K562 (cell line): ENCODE measurements around the gene RYR1. TPM values are rescaled to one million over a fixed set of nuclear protein-coding genes. Genes with fewer than 3 reads are reported as not detected.

Experiments
- ARID1B ChIP-seq: fragments of 450-650 bp; IDR thresholded peaks from 2 replicates; pipeline ENCODE4 v1.6.1; 2016; ENCODE audit warnings: antibody characterized with exemption, mild to moderate bottlenecking, inconsistent platforms
- ATF2 ChIP-seq: sonication (generic); formaldehyde crosslinking; IDR thresholded peaks from 2 replicates; pipeline ENCODE4 v1.8.1; 2022; ENCODE audit warnings: missing genetic modification reagents
- BCOR ChIP-seq: fragments of 450-650 bp; IDR thresholded peaks from 2 replicates; pipeline ENCODE4 v1.6.1; 2016
- BRD4 ChIP-seq: fragments of 200-600 bp; sonication (generic); IDR thresholded peaks from 2 replicates; pipeline ENCODE4 v1.6.1; 2017; ENCODE audit warnings: inconsistent platforms
- CBX3 ChIP-seq, 2 experiments: IDR thresholded peaks; 1 replicate in 1 of 2; 2 replicates in 1 of 2; pipeline ENCODE4 v1.6.1; 2012; ENCODE audit warnings: inconsistent platforms in 2 of 2, low read length in 2 of 2, borderline replicate concordance in 1 of 2, control low read depth in 1 of 2
- HMGXB4 ChIP-seq: sonication (generic); formaldehyde crosslinking; IDR thresholded peaks from 2 replicates; pipeline ENCODE4 v1.8.1; 2023; ENCODE audit warnings: mild to moderate bottlenecking, missing genetic modification reagents
- MAFK ChIP-seq: IDR thresholded peaks from 2 replicates; pipeline ENCODE4 v1.6.1; 2011; ENCODE audit warnings: low read length, improper control_type of control experiment
- MBD2 ChIP-seq: sonication (generic); IDR thresholded peaks from 2 replicates; pipeline ENCODE4 v1.6.1; 2016; ENCODE audit warnings: low read depth, borderline replicate concordance
- PURB ChIP-seq: sonication (generic); formaldehyde crosslinking; IDR thresholded peaks from 2 replicates; pipeline ENCODE4 v1.9.0; 2021; ENCODE audit warnings: low read depth, mild to moderate bottlenecking, missing genetic modification reagents
- RFX7 ChIP-seq: fragments of 250-450 bp; sonication (Bioruptor Pico); IDR thresholded peaks from 2 replicates; pipeline ENCODE4 v1.5.1; 2021; ENCODE audit warnings: mild to moderate bottlenecking
- RNF2 ChIP-seq: sonication (generic); IDR thresholded peaks from 2 replicates; pipeline ENCODE4 v1.6.1; 2016
- TAF9B ChIP-seq: fragments of 450-650 bp; IDR thresholded peaks from 2 replicates; pipeline ENCODE4 v1.6.1; 2018; ENCODE audit warnings: mild to moderate bottlenecking; ENCODE audit not compliant: partially characterized antibody
- TSHZ1 ChIP-seq: fragments of 250-450 bp; sonication (Bioruptor Pico); IDR thresholded peaks from 2 replicates; pipeline ENCODE4 v1.4.0; 2020; ENCODE audit warnings: mild to moderate bottlenecking, moderate library complexity
- ZBTB26 ChIP-seq: fragments of 450-650 bp; formaldehyde crosslinking; IDR thresholded peaks from 2 replicates; pipeline ENCODE4 v1.4.0; 2022; ENCODE audit warnings: missing genetic modification characterization
- ZBTB43 ChIP-seq: sonication (generic); formaldehyde crosslinking; IDR thresholded peaks from 2 replicates; pipeline ENCODE4 v1.8.0; 2023; ENCODE audit warnings: mild to moderate bottlenecking, missing genetic modification reagents
- ZEB2 ChIP-seq: fragments of 450-650 bp; IDR thresholded peaks from 2 replicates; pipeline ENCODE4 v1.6.1; 2016
- polyA plus RNA-seq, 8 experiments: library from polyadenylated mRNA; depleted of rRNA in 4 of 8; stranded (reverse) in 5 of 8; unstranded in 3 of 8; fragments of >200 nt; fragmentation: Nextera tagmentation in 2 of 8; fragmentation: Illumina TruSeq in 1 of 8; extraction: Ambion mirVana in 2 of 8; extraction: Trizol in 1 of 8; gene quantifications; 2 replicates each; pipeline versions ENCODE4 v1.2.1 to v1.2.3, GENCODE V29; 2011 to 2014; ENCODE audit warnings: inconsistent platforms in 1 of 8, missing spikeins in 1 of 8
- total RNA-seq, 7 experiments: library from RNA; depleted of rRNA in 6 of 7; stranded (reverse); fragments of >200 nt in 6 of 7; fragmentation: Illumina TruSeq in 2 of 7; extraction: Trizol in 2 of 7; gene quantifications; 2 replicates each; pipeline versions ENCODE4 v1.2.1 to v1.2.3, GENCODE V29; 2011 to 2021; ENCODE audit warnings: low replicate concordance in 1 of 7
- TF ChIP-seq, protein P1 (sequence below): IDR thresholded peaks from 2 replicates; pipeline ENCODE4 v1.6.1; 2016; ENCODE audit warnings: missing genetic modification characterization, missing compliant biosample characterization

The RYR1 gene
- total and polyA plus RNA-seq, 9 of the 15 experiments (the other 6 are each of a cell fraction or from before 2014, with no cell fraction given), result 0.11 to 7.4 (median 3.7) TPM

GRCh38 chr19:38543807-38544568 is 110.5 kb downstream of the RYR1 start (continued):
- TF ChIP-seq HMGXB4 (CRISPR knock-in tag) (peak; percentile 65; the same call in 1 of the 2 replicates), BCOR (peak; percentile 87), RNF2 (no peak), ZBTB26 (CRISPR knock-in tag) (no peak), RFX7 (CRISPR knock-in tag) (no peak), TAF9B (peak; percentile 92), MAFK (peak; percentile 82), TSHZ1 (CRISPR knock-in tag) (no peak), ARID1B (peak; percentile 98), ZEB2 (peak; percentile 87), PURB (no peak), ATF2 (no peak), BRD4 (no peak; the same call in 1 of the 2 replicates), CBX3 (IDR thresholded peaks at IDR 0.05; ENCODE audit: borderline replicate concordance in 1 of 2, low read length in 2 of 2) (peak in 1 of 2 experiments; percentile 50; a peak in 1 of 3 replicates), ZBTB43 (CRISPR knock-in tag) (0 out of 2 replicates have a peak, but pooled peaks have one; percentile 32), MBD2 (peak; percentile 85)
- TF ChIP-seq, protein P1, sequence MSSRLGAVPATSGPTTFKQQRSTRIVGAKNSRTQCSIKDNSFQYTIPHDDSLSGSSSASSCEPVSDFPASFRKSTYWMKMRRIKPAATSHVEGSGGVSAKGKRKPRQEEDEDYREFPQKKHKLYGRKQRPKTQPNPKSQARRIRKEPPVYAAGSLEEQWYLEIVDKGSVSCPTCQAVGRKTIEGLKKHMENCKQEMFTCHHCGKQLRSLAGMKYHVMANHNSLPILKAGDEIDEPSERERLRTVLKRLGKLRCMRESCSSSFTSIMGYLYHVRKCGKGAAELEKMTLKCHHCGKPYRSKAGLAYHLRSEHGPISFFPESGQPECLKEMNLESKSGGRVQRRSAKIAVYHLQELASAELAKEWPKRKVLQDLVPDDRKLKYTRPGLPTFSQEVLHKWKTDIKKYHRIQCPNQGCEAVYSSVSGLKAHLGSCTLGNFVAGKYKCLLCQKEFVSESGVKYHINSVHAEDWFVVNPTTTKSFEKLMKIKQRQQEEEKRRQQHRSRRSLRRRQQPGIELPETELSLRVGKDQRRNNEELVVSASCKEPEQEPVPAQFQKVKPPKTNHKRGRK, result no peak
